DOHH2 (cell line): ENCODE data around the gene ANXA1.

ENCODE experiments used
- H3F3A ChIP-seq: fragments of 200-600 bp; sonication (generic), shearing (Covaris generic); 2 replicates; pipeline ENCODE4 v1.6.0; 2016; ENCODE audit warnings: antibody characterized with exemption, mild to moderate bottlenecking; ENCODE audit not compliant: control insufficient read depth, insufficient read depth
- H3K27ac ChIP-seq: fragments of 200-600 bp; sonication (generic); 2 replicates; pipeline ENCODE4 v1.5.1; 2014; ENCODE audit warnings: low read depth, mild to moderate bottlenecking, low read length, moderate library complexity
- H3K27me3 ChIP-seq: fragments of 200-600 bp; sonication (generic); 2 replicates; pipeline ENCODE4 v1.6.1; 2014; ENCODE audit warnings: mild to moderate bottlenecking, low read length, mixed read lengths; ENCODE audit not compliant: control insufficient read depth
- H3K36me3 ChIP-seq: fragments of 200-600 bp; sonication (generic); 2 replicates; pipeline ENCODE4 v1.6.1; 2014; ENCODE audit warnings: mild to moderate bottlenecking, low read length, moderate library complexity, mixed read lengths; ENCODE audit not compliant: control insufficient read depth
- H3K4me1 ChIP-seq: fragments of 200-600 bp; sonication (generic); 2 replicates; pipeline ENCODE4 v1.6.1; 2014; ENCODE audit warnings: mild to moderate bottlenecking, low read length, mixed read lengths; ENCODE audit not compliant: control insufficient read depth
- H3K4me2 ChIP-seq: fragments of 200-600 bp; sonication (generic); 2 replicates; pipeline ENCODE4 v1.6.0; 2014; ENCODE audit warnings: mild to moderate bottlenecking, low read length, moderate library complexity
- H3K4me3 ChIP-seq: fragments of 200-600 bp; sonication (generic); 2 replicates; pipeline ENCODE4 v1.5.1; 2014; ENCODE audit warnings: mild to moderate bottlenecking, low read length, mixed read lengths
- H3K79me2 ChIP-seq: fragments of 200-600 bp; sonication (generic); 2 replicates; pipeline ENCODE4 v1.6.1; 2014; ENCODE audit warnings: mild to moderate bottlenecking, low read length, mixed read lengths; ENCODE audit not compliant: control insufficient read depth
- H3K9me2 ChIP-seq: fragments of 200-600 bp; sonication (generic); replicated peaks from 2 replicates; pipeline ENCODE4 v1.6.1; 2014; ENCODE audit warnings: mild to moderate bottlenecking, low read length, mixed read lengths; ENCODE audit not compliant: control insufficient read depth
- H3K9me3 ChIP-seq: fragments of 200-600 bp; sonication (generic); 2 replicates; pipeline ENCODE4 v1.6.1; 2014; ENCODE audit warnings: antibody characterized with exemption, low read length, mixed read lengths; ENCODE audit not compliant: control insufficient read depth, insufficient read depth
- H4K20me1 ChIP-seq: fragments of 200-600 bp; sonication (generic); 2 replicates; pipeline ENCODE4 v1.6.0; 2014; ENCODE audit warnings: low read depth, mild to moderate bottlenecking, antibody characterized with exemption, low read length, moderate library complexity; ENCODE audit not compliant: control insufficient read depth, insufficient read depth
- CTCF ChIP-seq: fragments of 200-600 bp; sonication (generic); IDR thresholded peaks from one replicate; pipeline ENCODE4 v1.5.1; 2014; ENCODE audit warnings: antibody characterized with exemption, mild to moderate bottlenecking, low read depth, low read length; ENCODE audit not compliant: poor library complexity, severe bottlenecking
- EZH2phosphoT487 ChIP-seq: fragments of 200-600 bp; sonication (generic); IDR thresholded peaks from 2 replicates; pipeline ENCODE4 v1.6.1; 2017; ENCODE audit warnings: borderline replicate concordance, mild to moderate bottlenecking, antibody characterized with exemption, low read length, moderate library complexity, mixed read lengths

ANXA1 gene

GRCh38 chr9:73178044-73178443, 26.4 kb downstream of the ANXA1 start:
- Histone ChIP-seq H3K79me2 (no peaks in the 10 kb centered on the region), H3K4me2 (no peak overlapping the region), H3K27me3 (peaks cover 3% of the 10 kb centered on the region; the same call in 1 of the 2 replicates), H3K4me3 (no peak overlapping the region), H3F3A (no peaks in the 10 kb centered on the region), H3K27ac (no peak overlapping the region), H4K20me1 (no peaks in the 10 kb centered on the region), H3K4me1 (no peaks in the 10 kb centered on the region), H3K9me2 (no peaks in the 10 kb centered on the region), H3K36me3 (no peaks in the 10 kb centered on the region), H3K9me3 (no peaks in the 10 kb centered on the region)
- no peak for TF ChIP-seq CTCF
- TF ChIP-seq EZH2phosphoT487: no peak

GRCh38 chr9:73179589-73179988, 27.9 kb downstream of the ANXA1 start:
- Histone ChIP-seq H3K4me2 (no peak overlapping the region), H3K36me3 (no peaks in the 10 kb centered on the region), H3K9me3 (no peaks in the 10 kb centered on the region), H4K20me1 (no peaks in the 10 kb centered on the region), H3K27ac (no peak overlapping the region), H3K79me2 (no peaks in the 10 kb centered on the region), H3K9me2 (no peaks in the 10 kb centered on the region), H3K4me3 (no peak overlapping the region), H3K4me1 (no peaks in the 10 kb centered on the region), H3F3A (no peaks in the 10 kb centered on the region), H3K27me3 (peaks cover 3% of the 10 kb centered on the region; the same call in 1 of the 2 replicates)
- TF ChIP-seq CTCF (no peak), EZH2phosphoT487 (no peak)

- Histone ChIP-seq H3K4me1 (no peaks in the 10 kb centered on the region), H3K4me3 (no peak overlapping the region), H3K9me3 (no peaks in the 10 kb centered on the region), H3F3A (no peaks in the 10 kb centered on the region), H4K20me1 (no peaks in the 10 kb centered on the region), H3K27me3 (peaks cover 3% of the 10 kb centered on the region; the same call in 1 of the 2 replicates), H3K36me3 (no peaks in the 10 kb centered on the region), H3K27ac (no peak overlapping the region), H3K79me2 (no peaks in the 10 kb centered on the region), H3K4me2 (no peak overlapping the region), H3K9me2 (no peaks in the 10 kb centered on the region)
- no peak for TF ChIP-seq CTCF
- TF ChIP-seq EZH2phosphoT487: no peak
Measured at GRCh38 chr9:73180403-73180802, 28.7 kb downstream of the ANXA1 start.
